ENCODE data around the gene CCL4L2.
"Not testable (repeated sequence)": the region's sequence is repeated elsewhere in the genome, so short reads cannot be mapped to it uniquely, and the experiment has no call there.

Gene CCL4L2

GRCh38 chr17:36210439-36211211 is at the start of gene CCL4L2:
Gene CCL4L2, plus strand, starts transcription at chr17:36211063.
- DNase-seq, result peak; percentile 61

GRCh38 chr17:36168836-36169235 is 42.0 kb upstream of the CCL4L2 start:
- not testable (repeated sequence) for DNase-seq

- not testable (repeated sequence) for DNase-seq
Observed at GRCh38 chr17:36176536-36176935, 34.3 kb upstream of the CCL4L2 start, which contains the start of gene TBC1D3B. Gene TBC1D3B, minus strand, starts transcription at chr17:36176636. Its CDS starts 1,586 bp downstream, at chr17:36175050.

- not testable (repeated sequence) for DNase-seq
Observed at GRCh38 chr17:36181446-36182175, 29.3 kb upstream of the CCL4L2 start.

GRCh38 chr17:36182176-36183000 is 28.5 kb upstream of the CCL4L2 start:
- DNase-seq, result no peak

GRCh38 chr17:36183001-36183971 is 27.6 kb upstream of the CCL4L2 start:
- peak; percentile 24 for DNase-seq

- no peak for DNase-seq
Observed at GRCh38 chr17:36184023-36184765, 26.7 kb upstream of the CCL4L2 start.

- DNase-seq, result no peak
Observed at GRCh38 chr17:36185416-36185815, 25.4 kb upstream of the CCL4L2 start.

GRCh38 chr17:36186810-36187763 is 23.8 kb upstream of the CCL4L2 start:
- not testable (repeated sequence) for DNase-seq

GRCh38 chr17:36187943-36188665 is 22.8 kb upstream of the CCL4L2 start:
- DNase-seq, result not testable (repeated sequence)

GRCh38 chr17:36188891-36189306 is 22.0 kb upstream of the CCL4L2 start:
- DNase-seq, result peak; percentile 74

GRCh38 chr17:36189993-36190392 is 20.9 kb upstream of the CCL4L2 start:
- not testable (repeated sequence) for DNase-seq

GRCh38 chr17:36190549-36191330 is 20.1 kb upstream of the CCL4L2 start:
- not testable (repeated sequence) for DNase-seq

- DNase-seq, result no peak
Observed at GRCh38 chr17:36193216-36193775, 17.6 kb upstream of the CCL4L2 start.

- DNase-seq, result not testable (repeated sequence)
Observed at GRCh38 chr17:36194147-36194831, 16.6 kb upstream of the CCL4L2 start.

- DNase-seq, result not testable (repeated sequence)
Observed at GRCh38 chr17:36194832-36195433, 15.9 kb upstream of the CCL4L2 start.

Data from CD4-positive, alpha-beta T cell treated with Interferon gamma for 1 hour (primary cell).